Left ventricle myocardium inferior (tissue), 1 donor: ENCODE results near the gene MT1F. TPM values are rescaled to one million over a fixed set of nuclear protein-coding genes. Genes with fewer than 3 reads are reported as not detected.

Experiments used
- DNase-seq: peaks from one replicate; pipeline ENCODE4 v3.0.0-alpha.2; 2020
- H3K27ac ChIP-seq: fragments of 200-600 bp; replicated peaks from 2 replicates; pipeline ENCODE4 v1.8.0; 2021
- H3K27me3 ChIP-seq: fragments of 200-600 bp; 2 replicates; pipeline ENCODE4 v1.8.0; 2021; ENCODE audit warnings: low read depth
- H3K36me3 ChIP-seq: fragments of 200-600 bp; 2 replicates; pipeline ENCODE4 v1.8.0; 2021
- H3K4me1 ChIP-seq: fragments of 200-600 bp; 2 replicates; pipeline ENCODE4 v1.8.0; 2021
- H3K4me3 ChIP-seq: fragments of 200-600 bp; 2 replicates; pipeline ENCODE4 v1.8.0; 2021; ENCODE audit warnings: mild to moderate bottlenecking, moderate library complexity
- H3K9me3 ChIP-seq: fragments of 200-600 bp; replicated peaks from 2 replicates; pipeline ENCODE4 v1.8.0; 2021
- intact Hi-C: fragments of 100-400 bp; cut with micrococcal nuclease; formaldehyde crosslinking; loops from one replicate; pipeline ENCODE4 v1.11.0; 2022
- total RNA-seq: library from RNA; stranded (reverse); fragmentation: NEBNext Ultra II Directional; extraction: Animal tissue kit (Norgen Biotek cat#: 25700); gene quantifications from one replicate; pipeline ENCODE4 v1.2.1, GENCODE V29; 2021
- TF ChIP-seq, protein P1 (sequence below): fragments of 200-600 bp; IDR thresholded peaks from 2 replicates; pipeline ENCODE4 v1.8.0; 2021; ENCODE audit warnings: antibody characterized with exemption, mild to moderate bottlenecking, borderline replicate concordance
- donor health status: DM: no; HTN: yes; CAD: no; lungs with severe emphysema.

MT1F gene
- total RNA-seq, 1 donor from 2014 or later: 0.85 TPM

DNA sequence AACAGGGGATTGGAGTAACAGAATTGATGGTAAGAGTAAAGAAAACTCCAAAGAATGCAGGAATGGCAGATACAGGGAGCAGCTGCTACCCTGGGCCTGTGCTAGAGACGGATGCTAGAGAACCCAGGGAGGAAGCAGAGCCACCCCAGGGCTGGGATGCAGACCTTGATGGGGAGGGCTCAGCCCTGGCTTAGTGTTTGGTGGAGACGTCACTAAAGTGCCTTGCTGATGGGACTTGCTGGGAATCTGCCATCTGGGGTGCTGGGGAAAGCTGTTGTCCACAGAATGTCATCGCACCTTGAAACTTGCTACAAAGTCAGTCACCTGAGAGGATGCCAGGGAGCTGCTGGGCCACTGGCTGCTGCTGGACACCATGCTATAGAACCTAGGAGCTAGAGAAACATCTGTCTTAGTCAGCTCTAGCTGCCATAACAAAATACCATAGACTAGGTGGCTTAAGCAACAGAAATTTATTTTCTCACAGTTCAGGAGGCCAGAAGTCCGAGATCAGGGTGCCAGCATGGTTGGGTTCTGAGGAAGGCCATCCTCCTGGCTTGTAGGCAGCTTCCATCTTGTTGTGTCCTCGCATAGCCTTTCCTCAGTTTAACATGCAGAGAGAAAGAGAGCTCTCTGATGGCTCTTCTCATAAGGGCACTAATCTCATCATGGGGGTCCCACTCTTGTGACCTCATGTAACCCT, 39.8 kb downstream of the MT1F start:
- H3K27ac ChIP-seq: no peak overlapping the region
- TF ChIP-seq, protein P1, sequence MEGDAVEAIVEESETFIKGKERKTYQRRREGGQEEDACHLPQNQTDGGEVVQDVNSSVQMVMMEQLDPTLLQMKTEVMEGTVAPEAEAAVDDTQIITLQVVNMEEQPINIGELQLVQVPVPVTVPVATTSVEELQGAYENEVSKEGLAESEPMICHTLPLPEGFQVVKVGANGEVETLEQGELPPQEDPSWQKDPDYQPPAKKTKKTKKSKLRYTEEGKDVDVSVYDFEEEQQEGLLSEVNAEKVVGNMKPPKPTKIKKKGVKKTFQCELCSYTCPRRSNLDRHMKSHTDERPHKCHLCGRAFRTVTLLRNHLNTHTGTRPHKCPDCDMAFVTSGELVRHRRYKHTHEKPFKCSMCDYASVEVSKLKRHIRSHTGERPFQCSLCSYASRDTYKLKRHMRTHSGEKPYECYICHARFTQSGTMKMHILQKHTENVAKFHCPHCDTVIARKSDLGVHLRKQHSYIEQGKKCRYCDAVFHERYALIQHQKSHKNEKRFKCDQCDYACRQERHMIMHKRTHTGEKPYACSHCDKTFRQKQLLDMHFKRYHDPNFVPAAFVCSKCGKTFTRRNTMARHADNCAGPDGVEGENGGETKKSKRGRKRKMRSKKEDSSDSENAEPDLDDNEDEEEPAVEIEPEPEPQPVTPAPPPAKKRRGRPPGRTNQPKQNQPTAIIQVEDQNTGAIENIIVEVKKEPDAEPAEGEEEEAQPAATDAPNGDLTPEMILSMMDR: no peak
- no peak for DNase-seq
- H3K4me1 ChIP-seq: peaks cover 8% of the 10 kb centered on the region
- peaks cover 7% of the 10 kb centered on the region for H3K9me3 ChIP-seq
- H3K36me3 ChIP-seq: no peaks in the 10 kb centered on the region
- intact Hi-C loops: no loop called here
- H3K27me3 ChIP-seq: no peaks in the 10 kb centered on the region
- no peak overlapping the region for H3K4me3 ChIP-seq

DNA sequence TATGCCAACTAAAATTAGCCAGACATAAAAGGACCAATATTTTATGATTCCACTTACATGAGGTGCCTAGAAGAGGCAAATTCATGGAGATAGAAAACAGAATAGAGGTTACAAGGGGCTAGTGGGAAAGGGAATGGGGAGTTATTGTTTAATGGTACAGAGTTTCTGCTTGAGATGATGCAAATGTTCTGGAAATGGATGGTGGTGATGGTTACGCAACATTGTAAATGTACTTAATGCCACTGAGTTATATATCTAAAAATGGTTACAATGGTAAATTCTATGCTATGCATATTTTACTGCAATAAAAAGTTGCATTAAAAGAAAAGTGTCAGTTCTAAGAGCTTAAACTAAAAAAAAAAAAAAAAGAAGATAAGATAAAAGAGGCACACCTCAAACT, 42.4 kb downstream of the MT1F start:
- no peak overlapping the region for H3K4me3 ChIP-seq
- no peak overlapping the region for H3K27ac ChIP-seq
- no peaks in the 10 kb centered on the region for H3K36me3 ChIP-seq
- H3K27me3 ChIP-seq: no peaks in the 10 kb centered on the region
- H3K9me3 ChIP-seq: peaks cover 7% of the 10 kb centered on the region
- H3K4me1 ChIP-seq: peaks cover 8% of the 10 kb centered on the region
- intact Hi-C loops: loop anchor here (5.0 kb wide), 2 partner anchors 98 to 188 kb away; no protein-coding TSS in a partner anchor
- TF ChIP-seq, protein P1: no peak
- no peak for DNase-seq

DNA sequence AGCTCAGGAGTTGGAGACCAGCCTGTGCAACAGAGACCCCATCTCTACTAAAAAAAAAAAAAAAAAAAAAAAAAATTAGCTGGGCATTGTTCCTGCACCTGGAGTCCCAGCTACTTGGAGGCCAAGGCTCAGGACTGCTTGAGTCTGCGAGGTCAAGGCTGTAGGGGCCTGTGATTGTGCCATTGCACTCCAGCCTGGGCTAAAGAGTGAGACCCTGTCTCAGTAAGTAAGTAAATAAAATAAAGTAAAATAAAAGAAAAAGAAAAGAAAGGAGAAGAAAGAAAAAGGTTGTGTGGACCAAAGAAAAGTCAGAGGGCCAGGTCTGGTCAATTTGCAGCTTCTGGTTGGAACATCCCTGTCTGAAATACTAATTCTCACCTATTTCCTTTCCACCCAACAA, 42.9 kb downstream of the MT1F start:
- Histone ChIP-seq H3K9me3 (peaks cover 7% of the 10 kb centered on the region), H3K4me1 (peaks cover 8% of the 10 kb centered on the region), H3K36me3 (no peaks in the 10 kb centered on the region), H3K4me3 (no peak overlapping the region), H3K27me3 (no peaks in the 10 kb centered on the region), H3K27ac (no peak overlapping the region)
- intact Hi-C loops: loop anchor here (5.0 kb wide), 2 partner anchors 98 to 188 kb away; no protein-coding TSS in a partner anchor
- TF ChIP-seq, protein P1: no peak
- no peak for DNase-seq

DNA sequence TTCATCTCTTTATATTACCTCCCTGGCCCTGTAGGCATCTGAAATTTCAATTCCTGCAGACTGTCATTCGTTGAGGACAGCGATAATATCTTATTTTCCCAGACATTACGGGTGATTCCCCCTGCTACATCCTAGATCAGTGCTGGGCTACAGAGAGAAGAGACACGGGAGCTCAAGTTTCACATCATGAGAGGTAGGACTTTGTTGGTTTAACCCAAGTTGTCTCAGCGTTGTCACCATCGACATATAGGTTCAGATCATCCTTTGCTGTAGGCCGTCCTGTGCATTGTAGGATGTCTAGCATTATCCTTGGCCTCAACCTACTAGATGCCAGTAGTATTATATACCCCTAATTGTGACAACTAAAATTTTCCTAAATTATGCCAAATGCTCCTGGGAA, 43.8 kb downstream of the MT1F start:
- DNase-seq: no peak

DNA sequence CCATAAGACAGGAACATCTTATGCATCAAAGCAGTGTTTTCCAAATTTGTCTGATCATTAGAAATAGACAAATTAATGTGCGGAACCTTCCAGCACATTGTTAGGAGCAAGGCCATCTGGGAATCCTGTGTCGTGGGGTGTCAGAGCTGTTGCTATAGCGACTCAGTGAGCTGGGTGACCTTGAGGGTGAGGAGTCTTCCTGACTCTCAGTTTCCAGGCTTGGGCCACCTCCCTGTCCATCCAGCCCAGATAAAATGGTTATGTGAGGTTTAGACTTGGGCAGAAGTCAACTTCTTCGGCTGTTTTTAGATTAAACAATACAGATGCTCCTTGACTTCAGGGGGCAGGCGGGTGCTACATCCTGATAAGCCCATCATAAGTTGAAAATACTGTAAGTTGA, 45.1 kb downstream of the MT1F start:
- Histone ChIP-seq H3K4me3 (no peak overlapping the region), H3K27me3 (no peaks in the 10 kb centered on the region), H3K27ac (no peak overlapping the region), H3K9me3 (no peaks in the 10 kb centered on the region), H3K36me3 (no peaks in the 10 kb centered on the region), H3K4me1 (peaks cover 8% of the 10 kb centered on the region)
- intact Hi-C loops: loop anchor here (5.0 kb wide), 2 partner anchors 101 to 191 kb away; no protein-coding TSS in a partner anchor
- TF ChIP-seq, protein P1: no peak
- DNase-seq: no peak

More for the DNA sequence above, 43.8 kb downstream of the MT1F start:
- Histone ChIP-seq H3K9me3 (peaks cover 7% of the 10 kb centered on the region), H3K27me3 (no peaks in the 10 kb centered on the region), H3K4me3 (no peak overlapping the region), H3K27ac (no peak overlapping the region), H3K4me1 (peaks cover 8% of the 10 kb centered on the region), H3K36me3 (no peaks in the 10 kb centered on the region)
- intact Hi-C loops: loop anchor here (5.0 kb wide), 2 partner anchors 99 to 189 kb away; no protein-coding TSS in a partner anchor
- TF ChIP-seq, protein P1: no peak

Other genes starting within 250 kb of the MT1F start
- gene AMFR, start 232.4 kb upstream of the MT1F start, total RNA-seq: 65.2 TPM
- gene NUDT21, start 206.6 kb upstream of the MT1F start, total RNA-seq: 59.5 TPM
- gene OGFOD1, start 206.4 kb upstream of the MT1F start, total RNA-seq: 35.4 TPM
- 48.7 TPM for gene BBS2, start 137.9 kb upstream of the MT1F start, total RNA-seq
- not detected for gene MT4, start 92.9 kb upstream of the MT1F start, total RNA-seq
- 4.1 TPM for gene MT3, start 68.4 kb upstream of the MT1F start, total RNA-seq
- 115 TPM for gene MT2A, start 49.4 kb upstream of the MT1F start, total RNA-seq
- gene MT1E, start 32.2 kb upstream of the MT1F start, total RNA-seq: 126 TPM
- 3.1 TPM for gene MT1M, start 25.3 kb upstream of the MT1F start, total RNA-seq
- 1.2 TPM for gene MT1A, start 19.3 kb upstream of the MT1F start, total RNA-seq
- gene MT1B, start 6.1 kb upstream of the MT1F start, total RNA-seq: not detected
- not detected for gene MT1G, start 10.1 kb downstream of the MT1F start, total RNA-seq
- gene MT1H, start 11.9 kb downstream of the MT1F start, total RNA-seq: not detected
- gene MT1X, start 24.5 kb downstream of the MT1F start, total RNA-seq: 91.8 TPM
- gene NUP93, start 72.2 kb downstream of the MT1F start, total RNA-seq: 27.1 TPM
- not detected for gene SLC12A3, start 207.2 kb downstream of the MT1F start, total RNA-seq